T-helper 9 cell (primary cell): Measurements from ENCODE around the gene PTPRM.

Experiments used
- DNase-seq: peaks from one replicate; pipeline ENCODE4 v3.0.0-alpha.2; 2020

Gene PTPRM

GRCh38 chr18:8376113-8376512, 809.0 kb downstream of the PTPRM start:
- DNase-seq = no peak

GRCh38 chr18:8379187-8379941, 812.2 kb downstream of the PTPRM start:
- no peak for DNase-seq

DNA sequence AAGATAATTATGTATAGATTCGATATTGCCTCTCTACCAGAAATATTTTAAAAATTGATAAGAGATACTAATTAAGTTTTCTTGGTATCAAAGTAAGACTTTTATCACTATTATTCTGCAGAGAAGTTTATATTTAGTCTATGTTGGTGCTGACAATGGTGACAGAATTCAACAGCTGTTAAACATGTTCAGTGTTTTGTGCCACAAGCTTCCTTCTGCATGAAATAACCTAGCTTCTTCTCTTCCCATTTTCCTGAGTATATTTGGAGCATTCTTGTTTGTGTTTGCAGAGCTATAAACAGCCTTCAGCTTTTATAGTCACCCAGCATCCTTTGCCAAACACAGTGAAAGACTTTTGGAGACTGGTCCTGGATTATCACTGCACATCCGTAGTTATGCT, 812.9 kb downstream of the PTPRM start:
- DNase-seq = no peak

DNA sequence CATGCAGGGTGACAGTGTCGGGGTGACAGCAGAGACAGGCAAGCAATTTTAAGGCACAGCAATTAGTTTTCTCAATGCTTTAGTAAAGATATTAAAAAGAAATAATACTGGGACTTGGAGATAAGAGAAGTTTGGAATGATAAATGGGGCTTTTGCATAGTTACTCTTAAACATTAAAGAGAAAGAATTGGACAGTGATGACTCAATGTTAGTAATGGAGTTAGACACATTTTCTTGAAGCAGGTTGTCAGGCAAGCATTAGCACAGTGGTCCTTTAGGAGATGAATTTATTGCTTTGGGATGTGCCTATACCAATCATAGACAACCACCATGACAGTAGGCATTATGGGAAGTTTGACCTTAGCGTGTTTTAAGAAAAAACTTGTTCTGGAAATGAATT, 813.8 kb downstream of the PTPRM start:
- no peak for DNase-seq

- DNase-seq = no peak
These were observed 814.8 kb downstream of the PTPRM start for GRCh38 chr18:8381821-8382459.

DNA sequence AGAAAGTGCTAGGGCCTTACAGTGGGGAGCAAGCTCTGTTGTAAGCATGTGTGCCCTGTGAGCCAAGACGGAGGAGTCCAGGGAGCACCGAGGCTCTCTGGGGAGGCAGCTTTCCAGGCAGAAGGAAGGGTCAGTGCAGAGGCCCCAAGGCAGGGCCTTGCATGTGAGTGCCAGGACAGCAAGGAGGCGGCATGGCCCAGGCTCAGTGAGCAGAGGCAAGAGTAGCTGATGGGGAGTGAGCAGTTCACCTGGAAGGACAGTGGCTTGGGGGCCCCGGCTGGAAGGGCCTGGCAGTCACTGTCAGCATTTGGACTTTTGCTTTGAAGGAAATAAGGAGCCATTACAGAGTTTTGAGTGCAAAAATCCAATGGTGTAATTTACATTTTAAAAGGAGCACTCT, 818.3 kb downstream of the PTPRM start:
- no peak for DNase-seq

GRCh38 chr18:8386669-8387380, 819.7 kb downstream of the PTPRM start:
- DNase-seq = no peak

DNA sequence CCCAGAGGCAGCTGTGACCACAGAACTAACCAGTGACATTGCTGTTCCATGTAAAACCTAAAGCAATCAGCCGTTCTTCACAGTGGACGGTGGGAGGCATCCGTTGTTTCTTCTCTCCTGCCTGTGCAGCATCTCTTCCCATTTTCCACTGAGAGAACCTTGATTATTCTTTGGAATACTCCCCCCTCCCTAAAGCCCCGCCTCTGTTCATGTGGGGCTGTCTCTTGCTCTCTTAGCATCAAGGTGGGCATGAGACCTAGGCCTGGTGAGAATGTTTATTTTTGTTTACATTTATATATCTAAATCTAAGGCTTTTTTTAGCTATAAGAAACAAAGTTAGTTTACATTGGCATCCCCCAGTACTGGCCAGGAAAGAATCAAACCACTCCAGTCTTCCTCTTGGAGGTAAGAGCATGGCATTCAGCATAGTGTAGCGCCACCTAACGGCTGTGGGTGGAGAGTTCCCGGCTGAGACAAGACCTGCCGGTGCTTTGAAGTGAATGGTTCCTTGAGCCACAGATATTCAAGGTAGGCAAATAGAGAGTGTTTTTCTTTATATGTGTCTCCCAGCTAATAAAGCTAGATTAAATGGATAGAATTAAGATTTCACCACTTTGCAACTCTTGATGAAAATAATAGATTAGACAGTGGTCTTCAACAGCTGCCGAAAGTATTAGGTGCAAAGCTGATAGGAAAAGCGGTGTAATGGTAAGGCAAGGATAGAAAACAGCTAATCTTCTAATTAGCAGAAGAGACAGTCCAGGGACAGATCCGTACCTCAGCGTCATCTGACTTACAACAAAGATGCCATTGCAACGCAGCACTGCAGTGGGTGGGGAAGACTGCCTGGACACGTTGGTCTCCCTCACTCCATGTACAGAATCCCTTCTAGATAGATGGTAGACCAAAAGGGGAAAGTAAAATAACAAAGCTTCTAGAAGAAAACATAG, 822.5 kb downstream of the PTPRM start:
- peak; percentile 28 for DNase-seq

GRCh38 chr18:8391068-8391467, 824.0 kb downstream of the PTPRM start:
- no peak for DNase-seq

DNA sequence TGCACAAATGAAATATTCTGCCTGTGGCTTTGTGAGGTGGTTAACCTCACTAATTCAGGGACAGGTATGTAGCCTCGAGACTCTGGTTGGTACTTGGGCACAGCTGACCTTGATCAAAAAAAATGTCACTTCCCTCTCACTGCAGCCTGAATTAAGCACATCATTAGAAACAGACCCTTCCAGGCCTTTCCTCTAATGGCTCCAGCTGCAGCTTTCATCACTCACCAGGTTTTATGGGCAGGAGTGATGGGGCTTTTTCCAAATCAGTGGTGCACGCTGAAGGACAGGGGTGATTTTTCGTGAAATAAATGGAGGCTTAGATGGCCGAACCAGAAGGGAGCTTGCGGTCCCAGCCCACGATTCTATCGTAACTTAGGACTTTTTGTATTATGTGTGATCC, 829.1 kb downstream of the PTPRM start:
- DNase-seq = no peak

GRCh38 chr18:8397034-8397433, 829.9 kb downstream of the PTPRM start:
- DNase-seq = no peak

DNA sequence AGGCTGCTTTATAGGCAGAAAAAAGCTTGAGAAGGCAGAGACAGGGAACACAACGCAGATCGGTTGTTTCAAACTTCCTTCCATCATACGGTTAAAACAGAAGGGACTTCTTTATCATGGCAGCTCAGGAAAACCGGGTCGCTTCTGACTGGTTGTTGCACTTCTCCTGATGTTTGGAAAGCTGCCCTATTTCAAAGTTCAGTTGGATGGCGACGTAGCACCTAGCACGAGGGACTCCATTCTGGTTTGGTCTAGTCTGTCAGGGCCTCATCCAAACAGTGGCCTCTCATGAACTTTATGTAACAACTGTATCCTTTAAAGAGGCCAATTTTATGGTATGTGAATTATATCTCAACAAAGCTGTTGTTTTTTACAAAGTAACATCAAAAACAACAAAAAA, 832.0 kb downstream of the PTPRM start:
- no peak for DNase-seq

- DNase-seq = no peak
These were observed 833.2 kb downstream of the PTPRM start for GRCh38 chr18:8400193-8400752.

DNA sequence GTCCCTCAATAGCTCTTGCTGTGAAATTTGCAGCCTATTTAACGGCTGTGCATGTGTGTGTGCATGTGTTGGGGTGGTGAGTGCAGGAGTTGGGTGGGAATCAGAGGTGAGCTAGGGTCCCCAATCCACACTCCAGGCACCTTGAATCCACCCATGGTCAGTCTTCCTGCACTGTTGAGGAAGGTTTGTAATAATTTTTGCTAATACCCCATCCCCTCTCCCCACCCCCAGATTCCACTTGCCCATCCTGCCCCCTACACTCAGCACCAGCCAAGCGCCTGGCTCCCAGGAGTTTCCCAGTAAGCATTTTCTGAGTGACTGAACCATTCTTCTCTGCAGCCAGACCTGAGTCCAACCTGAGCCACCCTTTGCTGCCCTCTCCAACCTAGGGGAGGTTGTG, 833.7 kb downstream of the PTPRM start:
- DNase-seq = no peak

GRCh38 chr18:8401606-8402005, 834.5 kb downstream of the PTPRM start:
- DNase-seq = no peak

GRCh38 chr18:8402237-8402636, 835.1 kb downstream of the PTPRM start:
- DNase-seq = no peak

GRCh38 chr18:8403713-8404112, 836.6 kb downstream of the PTPRM start:
- no peak for DNase-seq

DNA sequence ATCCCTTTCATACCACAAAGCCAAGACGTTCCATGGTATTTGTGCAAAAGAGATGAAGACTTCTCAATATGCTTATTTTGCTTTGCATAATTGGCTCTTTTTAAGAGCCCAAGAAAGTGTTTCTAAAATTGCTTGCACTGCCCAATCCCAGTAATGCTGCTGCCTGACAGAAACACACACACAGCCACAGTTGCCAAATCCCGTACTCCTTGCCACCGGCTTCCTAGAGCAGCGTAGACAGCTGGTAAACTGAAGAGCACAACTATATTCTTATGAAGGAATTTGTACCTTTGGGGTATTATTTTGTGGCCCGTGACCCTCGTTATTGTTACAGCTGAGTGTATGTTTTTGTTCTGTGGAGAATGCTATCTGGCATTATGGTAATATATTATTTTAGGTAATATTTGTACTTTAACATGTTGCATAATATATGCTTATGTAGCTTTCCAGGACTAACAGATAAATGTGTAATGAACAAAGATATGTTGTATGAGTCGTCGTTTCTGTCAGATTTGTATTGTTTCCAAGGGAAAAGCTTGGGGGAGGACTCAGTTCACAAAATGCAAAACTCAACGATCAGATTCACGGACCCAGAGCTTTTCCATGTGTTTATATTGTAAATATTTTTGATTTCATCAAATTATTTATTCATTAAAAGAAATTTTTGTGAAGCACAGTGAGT, 839.2 kb downstream of the PTPRM start:
- no peak for DNase-seq

GRCh38 chr18:8406868-8407250, 839.7 kb downstream of the PTPRM start:
- DNase-seq = no peak

DNA sequence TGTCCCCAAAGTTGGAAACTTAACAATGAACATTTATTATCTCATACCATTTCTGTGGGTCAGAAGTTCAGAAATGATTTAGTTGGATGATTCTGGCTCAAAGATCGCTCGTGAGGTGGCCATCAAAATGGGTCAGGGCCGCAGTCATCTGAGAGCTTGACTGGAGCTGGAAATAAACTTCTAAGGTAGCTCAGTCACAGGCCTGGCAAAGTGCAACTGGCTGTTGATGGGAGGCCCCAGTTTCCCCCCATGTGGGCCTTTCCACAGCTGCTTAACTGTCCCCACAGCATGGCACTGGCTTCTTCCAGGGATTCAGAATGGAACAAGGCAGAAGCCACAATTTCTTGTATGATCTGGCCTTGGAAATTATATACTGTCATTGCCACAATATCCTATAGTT, 842.0 kb downstream of the PTPRM start:
- no peak for DNase-seq

DNA sequence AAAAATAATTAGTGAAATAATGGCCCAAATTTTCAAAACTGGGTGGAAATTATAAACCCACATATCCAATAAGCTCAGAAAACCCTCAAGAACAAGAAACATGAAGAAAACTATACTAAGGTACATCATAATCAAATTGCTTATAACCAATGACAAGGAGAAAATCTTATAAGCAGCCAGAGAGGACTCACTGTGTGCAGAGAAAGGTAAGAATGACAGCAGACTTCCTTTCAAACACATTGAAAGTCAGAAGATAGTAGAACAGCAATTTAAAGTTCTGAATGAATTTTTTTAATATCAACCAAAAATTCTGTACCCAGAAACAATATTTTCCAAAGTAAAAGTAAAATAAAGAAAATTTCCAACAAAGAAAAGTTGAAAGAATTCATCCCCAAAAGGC, 844.4 kb downstream of the PTPRM start:
- DNase-seq = no peak

DNA sequence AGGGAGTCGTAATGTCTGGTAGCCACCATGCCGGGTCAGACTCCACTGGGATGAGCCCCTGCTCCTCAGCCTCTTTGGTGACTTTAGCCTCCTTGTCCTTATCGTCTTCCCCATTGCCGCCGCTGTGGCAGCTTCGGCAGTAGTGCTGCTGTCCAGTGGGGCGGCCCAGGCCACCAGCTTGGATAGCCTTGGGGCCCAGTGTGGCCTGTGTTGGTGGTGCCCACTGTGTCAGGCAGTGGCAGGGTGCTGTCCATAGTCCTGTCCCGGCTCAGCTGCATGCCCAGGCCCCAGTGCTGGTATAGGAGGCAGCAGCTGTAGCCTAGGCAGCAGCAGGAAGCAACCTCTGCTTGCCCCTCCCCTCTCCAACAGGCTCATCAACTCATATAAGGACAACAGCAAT, 845.0 kb downstream of the PTPRM start:
- DNase-seq = no peak
